ENCODE results near the gene LRRC45.
"Not testable (repeated sequence)": the region's sequence is repeated elsewhere in the genome, so short reads cannot be mapped to it uniquely, and the experiment has no call there.

LRRC45 gene

DNA sequence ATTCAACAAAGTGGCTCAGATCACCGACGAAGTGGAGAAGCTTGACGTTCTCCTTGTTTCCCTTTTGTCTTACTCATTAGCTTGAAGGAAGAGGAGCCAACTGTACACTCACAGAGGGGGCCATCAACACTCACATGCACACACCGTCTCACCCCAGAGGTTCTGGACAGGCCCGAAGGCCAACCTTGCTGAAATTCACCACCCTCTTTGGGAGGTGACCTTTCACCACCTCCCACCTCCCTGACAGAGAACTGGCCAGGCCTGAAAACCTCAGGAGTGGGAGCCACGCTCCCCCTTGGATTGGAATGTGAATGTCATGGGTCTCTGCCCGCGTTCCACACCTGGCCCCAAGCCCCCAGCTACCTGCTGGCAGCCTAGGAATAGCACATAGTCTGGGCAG, 12.4 kb downstream of the LRRC45 start:
- DNase-seq (ENCODE audit: low read depth): no peak

DNA sequence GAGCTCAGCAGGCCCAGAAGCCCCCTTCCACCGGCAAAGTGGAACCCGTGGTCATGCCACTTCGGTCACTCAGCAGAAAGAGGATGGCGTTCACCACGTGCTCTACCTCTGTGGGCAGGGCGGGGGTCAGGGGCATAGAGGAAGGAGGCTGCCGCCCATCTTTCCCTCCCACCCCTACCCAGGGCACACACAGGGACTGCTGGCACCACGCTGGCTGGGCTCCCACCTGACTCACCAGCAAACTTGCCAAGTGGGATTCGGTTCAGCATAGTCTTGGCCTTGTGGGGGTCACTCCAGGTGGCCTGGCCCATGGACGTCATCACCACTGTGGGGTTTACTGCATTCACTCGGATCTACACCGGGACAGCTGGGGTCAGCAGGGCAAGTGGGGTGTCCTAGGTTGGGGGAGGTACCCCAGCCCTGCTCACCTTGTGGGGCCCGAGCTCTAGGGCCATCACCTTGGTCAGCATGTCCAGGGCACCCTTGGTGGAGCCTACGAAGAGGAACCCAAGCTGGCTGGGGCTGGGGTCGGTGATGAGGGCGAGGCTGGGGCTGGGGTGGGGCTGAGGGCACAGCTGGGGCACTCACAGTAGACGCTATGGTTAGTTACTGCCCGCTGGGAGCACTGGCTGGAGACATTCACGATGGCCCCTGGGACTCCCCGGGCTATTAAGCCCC, 13.0 kb downstream of the LRRC45 start:
- DNase-seq (ENCODE audit: low read depth): no peak

DNA sequence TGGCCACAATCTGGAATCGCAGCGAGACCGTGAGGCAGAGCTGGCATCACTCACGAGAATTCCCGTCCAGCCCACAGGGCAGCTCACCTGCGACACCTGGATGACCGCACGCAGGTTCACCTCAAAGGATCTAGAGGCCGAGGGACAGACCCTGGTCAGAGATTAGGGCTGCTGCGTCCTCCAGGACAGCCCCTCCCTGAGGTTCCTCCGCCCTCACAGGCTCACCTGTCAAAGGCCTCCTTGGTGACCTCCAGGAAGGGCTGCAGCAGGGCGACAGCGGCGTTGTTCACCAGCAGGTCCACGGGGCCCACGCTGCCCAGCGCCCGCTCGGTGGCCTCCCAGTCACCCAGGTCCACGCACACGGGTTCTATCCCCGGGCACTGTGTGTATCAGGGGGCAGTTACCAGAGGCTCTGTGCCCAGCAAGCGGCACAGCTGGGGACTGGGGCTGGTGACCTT, 13.6 kb downstream of the LRRC45 start:
- no peak for DNase-seq (ENCODE audit: low read depth)

DNA sequence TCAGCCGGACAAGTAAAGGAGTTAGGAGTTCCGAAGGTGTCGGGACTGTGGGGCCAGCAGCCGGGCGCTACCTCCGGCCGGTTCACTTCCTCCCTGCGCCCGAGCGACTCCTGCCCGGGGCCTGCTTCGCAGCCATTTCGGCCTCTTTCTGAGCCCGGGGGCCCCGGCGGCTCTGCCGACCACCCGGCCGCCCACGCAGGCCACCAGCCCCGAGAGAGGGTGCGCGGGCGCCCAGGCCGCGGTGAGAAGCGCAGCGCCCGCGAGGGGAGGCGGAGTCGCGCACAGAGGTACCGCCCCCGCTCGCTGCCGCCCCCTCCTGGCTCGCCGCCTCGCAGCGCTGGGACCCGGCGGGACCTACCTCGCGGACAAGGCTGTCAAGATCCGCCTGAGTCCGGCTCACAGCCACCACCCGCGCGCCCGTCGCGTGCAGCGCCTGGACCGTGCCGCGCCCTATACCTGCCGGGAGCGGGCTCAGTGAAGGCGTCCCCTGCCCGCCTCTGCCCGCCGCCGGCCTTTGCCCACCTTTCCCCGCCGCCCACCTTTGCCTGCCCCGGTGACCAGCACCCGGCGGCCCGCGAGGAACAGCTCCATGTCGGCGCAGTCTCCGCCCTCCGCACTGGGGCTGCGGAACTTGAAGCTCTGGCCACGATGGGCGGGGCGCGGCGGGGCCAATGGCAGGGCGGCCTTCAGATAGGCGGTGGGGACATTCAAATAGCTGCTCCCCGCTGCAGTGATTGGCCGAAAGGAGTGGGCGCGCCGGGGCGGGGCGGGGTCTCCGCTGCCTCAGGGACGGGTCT, 14.2 kb downstream of the LRRC45 start, which contains the start of gene DCXR:
TSS of gene DCXR (minus strand) at position 606 of the 797 bp plus-strand sequence. CDS start at position 591, 15 bp downstream.
- peak; percentile 95 for DNase-seq (ENCODE audit: low read depth)

DNA sequence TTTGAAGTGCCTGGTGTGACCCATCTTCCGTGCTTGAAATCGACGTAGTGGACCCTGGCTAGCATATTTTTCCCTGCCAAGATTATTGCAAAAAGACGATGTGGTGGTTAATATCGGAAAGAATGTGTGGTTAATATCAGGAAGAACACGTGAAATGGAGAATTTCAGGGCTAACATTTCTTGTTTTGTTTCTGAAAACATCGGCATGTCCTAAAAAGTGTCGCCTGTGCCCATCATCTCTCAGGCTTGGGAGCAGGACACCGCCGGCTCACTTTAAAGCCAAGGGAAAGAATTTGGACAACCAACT, 14.7 kb downstream of the LRRC45 start:
- DNase-seq (ENCODE audit: low read depth): no peak

DNA sequence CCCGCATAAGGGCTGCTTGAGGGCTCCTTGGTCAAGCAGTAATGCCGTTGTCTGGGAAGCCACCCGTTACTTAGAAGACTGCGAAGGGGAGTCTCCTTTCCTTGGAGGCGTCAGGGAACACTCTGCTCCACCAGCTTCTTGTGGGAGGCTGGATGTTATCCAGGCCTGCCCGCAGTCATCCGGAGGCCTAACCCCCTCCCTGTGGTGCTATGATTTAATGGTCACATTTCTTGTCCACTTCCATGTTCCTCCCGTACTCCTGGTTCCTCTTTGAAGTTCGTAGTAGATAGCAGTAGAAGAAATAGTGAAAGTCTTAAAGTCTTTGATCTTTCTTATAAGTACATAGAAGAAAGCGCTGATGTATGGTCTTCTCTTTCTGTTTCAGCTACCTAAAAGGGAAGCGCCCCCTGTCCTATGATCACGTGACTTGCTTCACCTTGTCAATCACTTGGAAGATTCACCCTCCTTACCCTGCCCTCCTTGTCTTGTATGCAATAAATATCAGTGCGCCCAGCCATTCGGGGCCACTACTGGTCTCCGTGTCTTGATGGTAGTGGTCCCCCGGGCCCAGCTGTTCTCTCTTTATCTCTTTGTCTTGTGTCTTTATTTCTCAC, 15.8 kb downstream of the LRRC45 start:
- not testable (repeated sequence) for DNase-seq (ENCODE audit: low read depth)

DNA sequence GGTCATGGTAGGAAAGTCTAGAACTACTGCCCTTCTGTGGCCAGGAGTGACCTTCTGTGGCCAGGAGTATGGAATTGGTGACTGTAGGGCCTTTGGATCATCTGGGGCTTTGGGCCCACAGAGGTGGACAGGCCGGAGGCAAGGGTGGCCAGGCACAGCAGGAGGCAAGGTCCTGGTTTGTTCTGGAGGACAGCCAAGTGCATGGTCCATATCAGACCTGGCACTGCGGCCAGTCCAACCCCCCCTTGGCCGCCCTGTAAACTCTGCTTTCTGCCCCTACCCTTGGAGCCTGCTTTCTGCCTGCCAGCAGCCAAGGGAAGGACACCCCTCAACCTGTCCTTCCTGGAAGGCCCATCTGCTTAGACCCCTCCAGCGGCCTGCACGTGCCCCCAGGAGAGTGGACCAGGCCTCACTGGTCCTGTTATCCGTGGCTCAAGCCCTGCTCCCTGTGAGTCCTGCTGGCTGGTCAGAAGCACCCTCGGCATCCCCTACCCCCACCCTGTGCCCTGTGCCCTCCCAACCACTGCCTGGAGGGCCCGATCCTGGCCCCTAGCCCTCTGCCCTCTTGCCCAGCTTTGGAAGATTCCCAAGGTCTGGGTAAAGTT, 16.7 kb downstream of the LRRC45 start:
- DNase-seq (ENCODE audit: low read depth): no peak

DNA sequence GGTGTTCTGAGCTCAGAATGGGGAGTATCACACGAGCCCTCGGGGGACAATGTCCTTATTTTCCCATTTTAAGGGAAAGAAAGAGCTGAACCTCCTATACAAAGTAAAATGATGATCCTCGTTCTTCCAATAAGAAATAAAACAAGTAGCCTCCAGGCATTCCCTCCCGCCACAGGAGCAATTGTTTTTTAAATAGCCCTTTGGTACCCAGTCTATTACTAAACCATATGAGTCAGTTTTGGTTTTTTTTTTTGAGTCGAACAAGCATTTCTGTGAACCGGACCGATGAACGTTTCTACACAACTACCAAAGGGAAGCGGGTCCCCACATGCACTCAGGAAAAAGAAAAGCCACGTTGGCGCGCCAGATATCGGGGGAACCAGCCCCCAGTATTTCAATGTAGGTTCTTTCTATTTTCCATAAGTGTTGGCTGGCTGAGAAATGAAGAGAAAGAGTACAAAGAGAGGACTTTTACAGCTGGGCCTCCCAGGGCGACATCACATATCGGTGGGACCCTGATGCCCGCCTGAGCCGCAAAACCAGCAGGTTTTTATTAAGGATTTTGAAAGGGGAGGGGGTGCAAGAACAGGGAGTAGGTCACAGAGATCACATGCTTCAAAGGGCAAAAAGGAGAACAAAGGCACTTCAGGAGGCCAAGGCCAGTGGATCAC, 18.2 kb downstream of the LRRC45 start:
- no peak for DNase-seq (ENCODE audit: low read depth)

DNA sequence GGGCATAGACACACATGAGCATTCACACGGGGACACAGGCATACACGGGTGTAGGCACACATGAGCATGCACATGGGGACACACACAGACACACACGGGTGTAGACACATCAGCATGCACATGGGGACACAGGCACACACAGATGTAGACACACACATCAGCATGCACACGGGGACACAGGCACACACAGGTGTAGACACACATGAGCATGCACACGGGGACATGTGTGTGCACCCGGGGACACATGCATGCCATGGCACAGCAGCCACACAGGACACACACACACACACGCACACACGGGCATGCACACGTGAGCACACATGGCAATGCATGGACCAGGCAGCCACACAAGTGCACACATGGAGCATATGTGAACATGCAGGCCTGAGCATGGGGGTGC, 19.5 kb downstream of the LRRC45 start:
- DNase-seq (ENCODE audit: low read depth): no peak

DNA sequence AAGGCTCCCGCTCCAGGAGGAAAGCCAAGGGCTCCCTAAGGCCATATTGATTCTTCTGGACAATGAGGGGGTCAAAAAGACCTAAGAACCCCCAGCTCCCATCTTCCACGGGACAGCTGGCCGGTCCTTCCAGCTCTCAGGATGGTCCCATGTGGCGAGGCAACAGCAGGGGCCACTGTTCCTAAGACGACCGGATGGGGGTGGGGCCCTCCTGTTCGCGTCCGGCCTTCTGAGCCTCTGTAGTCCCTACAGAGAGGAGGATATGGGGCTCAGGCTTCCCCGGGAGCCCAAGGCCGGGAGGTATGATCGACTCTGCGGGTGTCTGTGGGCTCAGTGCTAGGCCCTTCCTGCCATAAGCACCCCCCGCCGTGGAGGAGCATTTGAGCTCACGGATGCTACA, 20.4 kb downstream of the LRRC45 start:
- no peak for DNase-seq (ENCODE audit: low read depth)

DNA sequence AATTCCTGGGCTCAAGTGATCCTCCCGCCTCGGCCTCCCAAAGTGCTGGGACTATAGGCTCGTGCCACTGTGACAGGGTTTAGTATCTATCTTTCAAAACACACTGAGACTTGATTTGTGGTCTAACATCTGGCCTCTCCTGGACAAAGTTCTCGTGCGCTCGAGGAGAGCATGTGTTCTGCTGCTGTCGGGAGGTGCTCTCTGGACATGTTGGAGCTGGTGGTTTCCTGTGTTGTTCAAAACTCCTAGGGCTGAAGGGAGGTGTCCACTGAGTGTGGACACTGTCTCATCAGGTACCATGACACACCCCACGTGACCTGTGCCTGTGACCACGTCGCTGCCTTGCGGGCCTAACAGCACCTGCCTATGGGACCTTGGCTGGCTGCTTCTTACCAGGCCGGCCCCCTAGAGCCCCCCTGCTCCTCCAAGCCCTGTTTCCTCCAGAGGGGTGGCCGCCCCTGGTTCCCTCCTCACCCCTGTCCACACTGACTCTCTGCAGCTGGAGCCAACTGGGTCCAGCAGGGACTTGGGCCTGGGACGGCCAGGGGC, 22.9 kb downstream of the LRRC45 start:
- no peak for DNase-seq (ENCODE audit: low read depth)

DNA sequence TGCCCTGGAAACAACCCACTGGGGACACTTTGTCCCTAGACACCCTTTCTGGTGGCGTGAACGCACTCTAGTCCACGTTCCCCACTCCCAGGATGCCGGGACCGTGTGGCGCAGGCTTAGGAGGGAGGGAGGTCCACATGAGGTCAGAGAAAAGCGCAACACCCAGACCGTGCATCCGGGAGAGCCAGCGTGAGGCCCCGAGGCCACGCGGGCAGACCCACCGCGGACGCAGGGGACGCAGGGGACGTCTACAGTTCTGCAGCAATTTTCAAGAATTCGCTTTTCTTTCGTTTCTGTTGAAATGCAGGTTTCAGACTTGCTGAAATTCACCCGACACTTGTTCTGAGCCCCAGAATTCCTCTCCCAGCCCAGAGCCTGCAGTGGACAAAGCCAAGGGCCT, 23.8 kb downstream of the LRRC45 start:
- no peak for DNase-seq (ENCODE audit: low read depth)

DNA sequence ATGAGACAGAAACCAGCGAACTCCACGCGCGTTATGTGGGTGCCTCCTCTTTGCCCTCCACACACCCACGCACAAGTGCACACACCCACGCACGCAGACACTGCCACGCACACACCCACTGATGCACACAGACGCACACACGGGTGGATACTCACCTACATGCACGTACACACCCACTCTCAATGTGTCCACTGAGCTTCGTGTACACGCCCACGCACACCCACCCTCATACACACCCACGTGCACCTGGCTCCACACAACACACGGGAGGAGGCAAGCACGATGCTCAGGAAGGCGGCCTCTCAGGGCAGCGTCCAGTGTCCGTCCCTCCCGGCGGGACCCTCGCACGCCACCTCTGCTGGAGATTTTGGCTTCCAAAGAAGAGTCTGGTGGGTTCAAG, 24.3 kb downstream of the LRRC45 start:
- DNase-seq (ENCODE audit: low read depth): no peak

DNA sequence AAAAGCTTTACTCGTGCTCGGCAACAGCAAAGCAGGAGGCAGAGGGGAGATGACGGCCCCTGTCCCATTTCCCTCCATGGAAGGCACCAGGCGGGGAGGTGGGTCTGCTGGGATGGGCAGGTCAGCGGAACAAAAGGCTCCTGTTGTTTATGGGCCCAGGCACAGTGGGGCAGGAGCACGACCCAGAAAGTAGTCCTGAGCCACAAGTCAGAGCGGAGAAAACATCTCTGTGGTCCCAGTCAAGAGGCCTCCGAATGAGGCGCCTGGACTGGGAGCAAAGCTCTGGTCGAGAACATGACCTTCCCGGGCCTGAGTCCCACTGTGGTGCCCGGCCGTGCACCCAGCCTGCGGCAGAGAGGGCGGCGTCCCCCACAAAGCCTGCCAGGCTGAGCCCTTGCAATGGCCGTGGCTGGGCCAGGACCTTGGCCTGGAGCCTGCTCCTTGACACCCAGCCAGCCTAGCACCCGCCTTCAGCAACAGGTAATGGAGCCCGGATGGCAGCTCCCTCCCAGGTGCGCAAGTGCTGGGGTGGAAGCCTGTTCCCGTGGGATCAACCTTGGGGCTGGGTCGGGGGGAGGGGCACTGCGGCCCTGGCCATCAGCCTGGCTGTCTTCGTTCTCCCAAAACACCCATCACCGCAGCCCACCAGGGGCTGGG, 24.9 kb downstream of the LRRC45 start:
- no peak for DNase-seq (ENCODE audit: low read depth)

DNA sequence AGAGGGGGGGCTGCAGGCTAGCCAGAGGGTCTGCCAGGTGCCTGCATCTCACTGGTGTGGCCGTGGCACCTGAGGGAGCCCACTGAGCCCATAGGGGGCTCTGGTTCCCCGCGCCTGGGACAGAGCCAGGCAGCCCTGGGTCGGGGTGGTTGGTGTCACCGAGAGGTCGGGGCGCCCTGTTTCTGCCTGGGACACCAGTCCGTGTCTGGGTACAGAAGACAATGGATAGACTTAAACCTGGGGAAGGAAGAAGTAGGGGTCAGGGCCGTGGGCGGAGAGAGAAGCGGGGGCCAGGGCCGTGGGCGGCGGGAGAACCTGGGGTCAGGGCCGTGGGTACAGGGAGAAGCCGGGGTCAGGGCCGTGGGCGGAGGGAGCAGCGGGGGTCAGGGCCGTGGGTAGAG, 25.5 kb downstream of the LRRC45 start:
- DNase-seq (ENCODE audit: low read depth): no peak

DNA sequence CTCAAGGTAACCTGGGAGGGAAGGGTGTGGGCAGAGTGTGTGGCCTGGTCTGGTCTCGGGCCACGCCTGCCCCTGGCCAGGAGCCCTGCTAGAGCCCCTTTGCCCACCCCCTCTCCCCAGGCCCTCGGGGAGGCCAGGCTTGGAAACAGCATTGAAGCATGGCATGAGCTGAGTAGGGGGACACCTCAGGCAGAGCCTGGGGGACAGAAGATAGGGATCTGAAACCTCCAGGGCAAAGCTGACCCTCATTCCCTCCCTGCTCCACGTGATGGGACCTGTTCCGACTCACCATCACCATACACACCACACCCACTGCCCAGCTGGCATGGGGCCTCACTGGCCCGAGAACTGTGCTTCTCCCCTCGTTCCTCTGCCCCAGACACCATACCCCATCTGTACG, 26.0 kb downstream of the LRRC45 start:
- no peak for DNase-seq (ENCODE audit: low read depth)

DNA sequence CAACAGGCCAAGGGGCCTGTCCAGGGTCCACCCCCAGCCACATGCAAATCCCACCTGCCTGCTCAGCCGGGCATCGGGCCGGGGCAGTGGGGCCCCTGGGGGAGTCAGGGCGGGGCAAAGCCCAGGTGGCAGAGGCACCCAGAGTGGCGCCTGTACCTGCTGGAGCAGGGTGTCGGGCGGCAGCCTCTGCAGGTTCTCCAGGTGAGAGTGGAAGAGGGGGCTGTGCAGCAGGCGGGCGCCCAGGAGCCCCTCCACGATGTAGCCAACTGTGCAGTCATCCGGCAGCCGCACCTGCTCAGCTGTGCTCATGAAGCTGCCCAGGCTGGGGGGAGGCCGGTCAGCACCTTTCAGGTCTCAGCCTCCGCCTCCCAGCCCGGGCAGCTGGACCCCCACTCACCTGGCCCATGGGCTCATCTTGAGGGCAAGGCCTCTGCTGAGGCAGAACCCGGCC, 26.4 kb downstream of the LRRC45 start:
- no peak for DNase-seq (ENCODE audit: low read depth)

DNA sequence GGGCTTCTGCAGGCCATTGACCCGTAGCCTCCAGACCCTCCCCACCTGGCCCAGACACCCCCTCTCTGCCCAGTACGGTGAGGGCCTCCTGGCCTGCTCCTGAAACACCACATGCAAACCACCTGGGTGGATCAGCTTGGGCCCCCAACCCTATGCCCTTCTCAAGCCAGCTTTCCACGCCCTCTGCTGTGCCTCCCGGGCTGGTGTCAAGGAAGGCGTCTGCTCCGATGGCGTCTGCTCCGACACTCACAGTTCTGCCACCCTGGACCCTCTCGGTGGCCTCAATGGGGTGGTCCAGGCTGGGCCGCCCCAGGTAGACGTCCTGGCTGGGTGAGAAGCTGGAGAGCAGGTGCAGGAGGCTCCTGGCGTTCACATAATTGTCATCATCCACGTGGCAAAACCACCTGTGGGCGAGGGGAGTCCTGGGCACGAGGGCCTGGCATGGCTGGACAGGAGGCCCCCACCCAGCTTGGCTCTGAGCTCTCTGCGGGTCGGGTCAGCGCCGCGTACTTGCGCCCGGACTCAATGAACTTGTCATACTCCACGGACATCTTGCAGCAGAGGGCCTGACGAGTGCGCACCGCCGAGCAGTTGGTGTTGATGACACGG, 27.2 kb downstream of the LRRC45 start:
- DNase-seq (ENCODE audit: low read depth): no peak

DNA sequence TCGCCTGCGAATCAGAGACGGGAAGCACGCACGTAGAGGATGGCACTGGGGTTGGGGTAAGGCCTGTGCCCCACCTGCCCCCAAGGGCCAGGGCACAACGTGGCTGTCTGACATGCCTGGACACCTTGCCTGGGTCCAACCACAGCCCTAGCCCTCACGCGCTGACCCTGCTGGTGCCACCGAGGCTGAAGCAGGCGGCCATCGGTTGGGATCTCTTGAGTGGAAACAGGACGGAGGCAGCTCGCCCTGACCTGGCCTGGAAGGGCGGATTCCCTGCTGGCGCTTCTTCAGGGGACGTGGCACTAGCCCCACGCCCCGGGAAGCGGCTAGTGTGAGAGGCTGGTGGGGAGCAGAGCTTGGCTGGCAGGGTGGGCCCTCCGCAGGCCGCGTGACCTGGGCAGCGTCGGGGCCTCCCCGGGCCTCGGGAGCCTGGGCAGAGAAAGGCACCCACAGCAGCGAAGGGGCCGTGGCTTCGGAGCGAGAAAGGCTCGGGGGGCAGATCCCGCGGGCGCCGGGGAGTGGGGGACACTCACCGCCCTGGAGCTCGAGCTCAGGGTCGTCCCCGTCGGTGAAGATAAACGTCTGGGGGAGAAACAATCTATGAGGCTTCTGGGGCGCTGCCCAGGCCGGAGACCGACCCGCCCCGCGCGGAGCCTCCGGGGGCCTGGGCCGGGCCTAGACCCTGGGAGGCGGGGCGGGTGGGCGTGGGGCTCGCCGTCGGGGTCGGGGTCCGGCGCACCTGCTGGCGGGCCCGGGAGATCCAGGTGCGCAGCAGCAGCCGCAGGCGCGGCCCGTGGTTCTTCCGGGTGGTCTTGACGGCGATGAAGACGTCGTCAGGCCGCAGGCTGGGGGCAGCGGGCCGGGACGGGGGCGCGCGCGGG, 27.9 kb downstream of the LRRC45 start:
- no peak for DNase-seq (ENCODE audit: low read depth)

Data from stimulated activated CD8-positive, alpha-beta memory T cell treated with anti-CD3 and anti-CD28 coated beads, Interleukin-4, amount 100 ng/mL, for 24 hours (primary cell).